Astrocyte (in vitro differentiated cells and primary cell): Measurements from ENCODE around the gene WNT9A. TPM values are rescaled to one million over a fixed set of nuclear protein-coding genes. Genes with fewer than 3 reads are reported as not detected.

Experiments
- DNase-seq: peaks from one replicate; pipeline ENCODE4 v3.0.0-alpha.2; 2010; ENCODE audit warnings: low read depth
- FAIRE-seq: peaks from 2 replicates; lab custom pipeline; 2011; peaks lifted over from hg19 to GRCh38; lab: Jason Lieb, UNC
- H2AFZ ChIP-seq: 2 replicates; pipeline ENCODE4 v1.6.0; 2012; ENCODE audit warnings: low read depth, low read length, inconsistent platforms
- H3K27ac ChIP-seq: 2 replicates; pipeline ENCODE4 v1.5.1; 2011; ENCODE audit warnings: low read depth, low read length, inconsistent platforms
- H3K27me3 ChIP-seq: 2 replicates; pipeline ENCODE4 v1.6.0; 2011; ENCODE audit warnings: low read length, inconsistent platforms; ENCODE audit not compliant: insufficient read depth
- H3K36me3 ChIP-seq: 2 replicates; pipeline ENCODE4 v1.5.1; 2011; ENCODE audit warnings: low read length, inconsistent platforms; ENCODE audit not compliant: insufficient read depth
- H3K4me1 ChIP-seq: 2 replicates; pipeline ENCODE4 v1.5.1; 2011; ENCODE audit warnings: low read length, inconsistent platforms; ENCODE audit not compliant: insufficient read depth
- H3K4me2 ChIP-seq: 2 replicates; pipeline ENCODE4 v1.6.0; 2012; ENCODE audit warnings: low read length, inconsistent platforms
- H3K4me3 ChIP-seq: 2 replicates; pipeline ENCODE4 v1.5.1; 2011; ENCODE audit warnings: low read depth, mild to moderate bottlenecking, low read length, inconsistent platforms; ENCODE audit not compliant: insufficient read depth
- H3K79me2 ChIP-seq: 2 replicates; pipeline ENCODE4 v1.6.0; 2012; ENCODE audit warnings: mild to moderate bottlenecking, low read length, inconsistent platforms; ENCODE audit not compliant: insufficient read depth
- H3K9ac ChIP-seq: 2 replicates; pipeline ENCODE4 v1.6.0; 2012; ENCODE audit warnings: mild to moderate bottlenecking, low read length, inconsistent platforms
- H3K9me3 ChIP-seq: 2 replicates; pipeline ENCODE4 v1.5.1; 2012; ENCODE audit warnings: low read depth, mild to moderate bottlenecking, low read length, inconsistent platforms; ENCODE audit not compliant: insufficient read depth
- H4K20me1 ChIP-seq: 2 replicates; pipeline ENCODE4 v1.6.0; 2012; ENCODE audit warnings: low read length, inconsistent platforms; ENCODE audit not compliant: insufficient read depth
- H3K27ac Mint-ChIP-seq: one replicate; pipeline ENCODE4 v1.8.0; 2021; ENCODE audit warnings: mild to moderate bottlenecking, mixed read lengths; ENCODE audit not compliant: unreplicated experiment
- H3K27me3 Mint-ChIP-seq: one replicate; pipeline ENCODE4 v1.8.0; 2021; ENCODE audit warnings: low read depth, mixed read lengths; ENCODE audit not compliant: unreplicated experiment
- H3K36me3 Mint-ChIP-seq: one replicate; pipeline ENCODE4 v1.8.0; 2021; ENCODE audit warnings: low read depth, mixed read lengths; ENCODE audit not compliant: unreplicated experiment
- H3K4me1 Mint-ChIP-seq: one replicate; pipeline ENCODE4 v1.8.0; 2021; ENCODE audit warnings: low read depth, mixed read lengths; ENCODE audit not compliant: unreplicated experiment
- H3K4me3 Mint-ChIP-seq: one replicate; pipeline ENCODE4 v1.8.0; 2021; ENCODE audit warnings: mild to moderate bottlenecking, moderate library complexity, mixed read lengths; ENCODE audit not compliant: unreplicated experiment
- H3K9me3 Mint-ChIP-seq: one replicate; pipeline ENCODE4 v1.8.0; 2021; ENCODE audit warnings: mild to moderate bottlenecking, mixed read lengths; ENCODE audit not compliant: unreplicated experiment
- EZH2 ChIP-seq: IDR thresholded peaks from 2 replicates; pipeline ENCODE4 v1.6.1; 2012; ENCODE audit warnings: mild to moderate bottlenecking, low read length, inconsistent platforms; ENCODE audit not compliant: insufficient read depth
- total RNA-seq: library from RNA; stranded (reverse); gene quantifications from 2 replicates; pipeline ENCODE4 v1.2.1, GENCODE V29; 2021
- TF ChIP-seq, protein P1 (sequence below): IDR thresholded peaks from 2 replicates; pipeline ENCODE4 v1.5.1; 2011; ENCODE audit warnings: low read depth, mild to moderate bottlenecking, inconsistent platforms, low read length, moderate library complexity; ENCODE audit not compliant: insufficient read depth

The WNT9A gene
- total RNA-seq, 1 donor from 2014 or later, result 4.1 TPM

DNA sequence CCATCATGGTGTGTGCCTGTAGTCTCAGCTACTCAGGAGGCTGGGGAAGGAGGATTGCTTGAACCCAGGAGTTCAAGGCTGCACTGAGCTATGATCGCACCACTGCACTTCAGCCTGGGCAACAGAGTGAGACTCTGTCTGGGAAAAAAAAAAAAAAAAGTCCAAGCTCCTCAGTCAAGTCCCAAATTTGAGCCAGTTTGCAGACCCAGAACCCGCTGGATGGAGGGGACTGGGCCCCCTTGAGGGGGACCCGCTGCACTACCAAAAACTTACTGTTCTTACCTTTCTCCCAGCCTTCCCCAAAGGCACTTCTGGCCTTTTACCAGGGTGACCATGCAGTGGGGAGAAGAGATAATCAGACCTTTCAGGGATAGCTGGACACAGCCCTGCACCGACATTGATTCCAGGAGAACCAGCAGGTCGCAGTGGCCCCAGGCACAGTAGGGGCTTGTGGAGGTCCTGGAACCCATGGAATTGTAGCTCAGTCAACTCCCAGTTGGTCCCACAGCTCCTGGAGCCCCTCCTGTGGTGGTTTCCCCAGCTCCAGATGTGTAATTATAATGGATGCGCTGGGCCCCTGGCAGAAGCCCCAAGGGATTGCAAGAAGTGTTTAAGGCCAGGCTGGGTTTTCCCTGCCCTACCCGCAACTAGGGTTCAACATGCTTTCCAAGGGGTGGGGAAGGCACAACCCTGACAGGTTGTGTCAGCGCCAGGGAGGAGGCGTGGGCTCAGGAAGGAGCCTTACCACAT, 4.1 kb upstream of the WNT9A start:
- no peak for FAIRE-seq
- DNase-seq, result no peak
- H3K4me1 ChIP-seq, result peaks cover 9% of the 10 kb centered on the region

DNA sequence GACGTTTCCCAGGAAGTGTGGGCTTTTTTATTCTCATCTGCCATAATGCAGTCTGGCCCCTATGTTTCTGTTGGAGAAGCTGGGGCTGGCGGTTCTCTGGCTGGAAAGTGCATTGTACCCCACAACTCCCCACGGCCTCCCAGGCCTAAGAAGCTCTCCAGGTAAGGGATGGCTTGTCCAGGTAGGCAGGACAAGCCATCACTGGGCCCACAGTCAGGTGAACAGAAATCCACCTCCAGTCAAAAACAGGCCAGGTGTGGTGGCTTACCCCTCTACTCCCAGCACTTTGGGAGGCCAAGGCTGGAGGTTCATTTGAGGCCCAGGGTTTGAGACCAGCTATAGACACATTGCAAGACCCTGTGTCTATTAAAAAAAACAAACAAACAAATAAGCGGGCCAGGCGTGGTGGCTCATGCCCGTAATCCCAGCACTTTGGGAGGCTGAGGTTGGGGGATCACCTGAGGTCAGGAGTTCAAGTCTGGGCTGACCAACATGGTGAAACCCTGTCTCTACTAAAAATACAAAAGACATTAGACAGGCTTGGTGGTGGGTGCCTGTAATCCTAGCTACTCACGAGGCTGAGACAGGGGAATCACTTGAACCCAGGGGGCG, 3.1 kb upstream of the WNT9A start:
- no peak for TF ChIP-seq EZH2
- TF ChIP-seq, protein P1, sequence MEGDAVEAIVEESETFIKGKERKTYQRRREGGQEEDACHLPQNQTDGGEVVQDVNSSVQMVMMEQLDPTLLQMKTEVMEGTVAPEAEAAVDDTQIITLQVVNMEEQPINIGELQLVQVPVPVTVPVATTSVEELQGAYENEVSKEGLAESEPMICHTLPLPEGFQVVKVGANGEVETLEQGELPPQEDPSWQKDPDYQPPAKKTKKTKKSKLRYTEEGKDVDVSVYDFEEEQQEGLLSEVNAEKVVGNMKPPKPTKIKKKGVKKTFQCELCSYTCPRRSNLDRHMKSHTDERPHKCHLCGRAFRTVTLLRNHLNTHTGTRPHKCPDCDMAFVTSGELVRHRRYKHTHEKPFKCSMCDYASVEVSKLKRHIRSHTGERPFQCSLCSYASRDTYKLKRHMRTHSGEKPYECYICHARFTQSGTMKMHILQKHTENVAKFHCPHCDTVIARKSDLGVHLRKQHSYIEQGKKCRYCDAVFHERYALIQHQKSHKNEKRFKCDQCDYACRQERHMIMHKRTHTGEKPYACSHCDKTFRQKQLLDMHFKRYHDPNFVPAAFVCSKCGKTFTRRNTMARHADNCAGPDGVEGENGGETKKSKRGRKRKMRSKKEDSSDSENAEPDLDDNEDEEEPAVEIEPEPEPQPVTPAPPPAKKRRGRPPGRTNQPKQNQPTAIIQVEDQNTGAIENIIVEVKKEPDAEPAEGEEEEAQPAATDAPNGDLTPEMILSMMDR, result no peak
- DNase-seq (no peak), FAIRE-seq (no peak)
- Histone ChIP-seq H3K9me3 (peaks cover 4% of the 10 kb centered on the region), H3K36me3 (no peaks in the 10 kb centered on the region), H3K4me3 (no peak overlapping the region), H3K79me2 (no peaks in the 10 kb centered on the region), H2AFZ (no peak overlapping the region), H3K27me3 (peaks cover 2% of the 10 kb centered on the region), H3K4me1 (peaks cover 15% of the 10 kb centered on the region), H3K27ac (no peak overlapping the region), H3K9ac (no peak overlapping the region), H3K4me2 (no peak overlapping the region), H4K20me1 (peaks cover 10% of the 10 kb centered on the region)
- no peaks in the 10 kb centered on the region for H3K36me3 Mint-ChIP-seq
- H3K9me3 Mint-ChIP-seq, result peaks cover 2% of the 10 kb centered on the region
- peaks cover 7% of the 10 kb centered on the region for H3K4me1 Mint-ChIP-seq
- H3K4me3 Mint-ChIP-seq, result no peak overlapping the region
- H3K27me3 Mint-ChIP-seq, result peaks cover 25% of the 10 kb centered on the region
- no peak overlapping the region for H3K27ac Mint-ChIP-seq

More for the DNA sequence above, 4.1 kb upstream of the WNT9A start:
- Histone ChIP-seq H3K27me3 (peaks cover 2% of the 10 kb centered on the region), H3K36me3 (no peaks in the 10 kb centered on the region), H4K20me1 (peaks cover 4% of the 10 kb centered on the region), H3K27ac (no peak overlapping the region), H3K9me3 (peaks cover 4% of the 10 kb centered on the region), H3K79me2 (no peaks in the 10 kb centered on the region), H3K4me3 (no peak overlapping the region), H3K9ac (no peak overlapping the region), H2AFZ (no peak overlapping the region), H3K4me2 (no peak overlapping the region)
- Mint-ChIP-seq H3K9me3 (peaks cover 4% of the 10 kb centered on the region), H3K4me3 (no peak overlapping the region), H3K4me1 (peaks cover 4% of the 10 kb centered on the region), H3K27me3 (peaks cover 29% of the 10 kb centered on the region), H3K36me3 (no peaks in the 10 kb centered on the region), H3K27ac (no peak overlapping the region)
- TF ChIP-seq, protein P1, result no peak
- TF ChIP-seq EZH2, result no peak
